Erythroblast (primary cell): ENCODE results near the gene ATG7.
A peak's percentile ranks its signal among the peaks of the same experiment; 100 is the strongest.
"Not testable (repeated sequence)": the region's sequence is repeated elsewhere in the genome, so short reads cannot be mapped to it uniquely, and the experiment has no call there.

Source experiments
- DNase-seq, 2 experiments: peaks; one replicate each; lab custom pipeline; 2025; lab: John Stamatoyannopoulos, UW
- GATA1 ChIP-seq: IDR thresholded peaks from 2 replicates; pipeline ENCODE4 v1.6.1; 2011; ENCODE audit warnings: low read depth, mild to moderate bottlenecking, control low read depth, low read length, moderate library complexity
- POLR2A ChIP-seq: IDR thresholded peaks from 2 replicates; pipeline ENCODE4 v1.6.1; 2011; ENCODE audit warnings: mild to moderate bottlenecking, low read length

Gene ATG7

DNA sequence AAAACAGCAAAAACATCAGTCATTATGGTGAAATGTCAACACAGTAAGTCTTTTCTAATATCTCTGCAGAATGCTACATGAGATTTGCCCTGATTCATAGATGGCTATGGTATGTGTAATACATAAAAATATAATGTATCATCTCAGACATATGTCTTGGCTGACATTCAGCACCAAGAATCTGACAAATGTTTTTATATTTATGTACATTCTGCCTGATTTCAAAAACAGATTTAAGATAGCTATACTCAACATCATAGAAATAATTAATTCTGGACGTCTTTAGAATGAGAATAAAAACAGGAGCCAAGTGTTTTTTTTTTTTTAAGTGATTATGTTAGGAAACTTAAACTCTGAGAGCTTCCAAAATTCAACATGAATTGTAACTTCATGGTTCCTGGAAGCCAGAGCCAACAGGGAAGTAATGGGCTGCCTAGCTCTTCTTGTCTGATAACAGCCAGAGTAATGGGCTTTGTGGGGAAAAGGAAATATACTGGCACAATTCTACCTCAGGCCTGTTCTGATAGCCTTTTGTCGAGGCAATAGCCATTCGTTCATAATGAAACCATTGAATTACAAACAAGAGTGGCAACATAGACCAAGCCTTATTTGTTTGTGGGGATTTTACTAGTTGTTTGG lies 187.1 kb downstream of the ATG7 start:
- TF ChIP-seq POLR2A: no peak
- TF ChIP-seq GATA1: no peak
- no peak for DNase-seq

DNA sequence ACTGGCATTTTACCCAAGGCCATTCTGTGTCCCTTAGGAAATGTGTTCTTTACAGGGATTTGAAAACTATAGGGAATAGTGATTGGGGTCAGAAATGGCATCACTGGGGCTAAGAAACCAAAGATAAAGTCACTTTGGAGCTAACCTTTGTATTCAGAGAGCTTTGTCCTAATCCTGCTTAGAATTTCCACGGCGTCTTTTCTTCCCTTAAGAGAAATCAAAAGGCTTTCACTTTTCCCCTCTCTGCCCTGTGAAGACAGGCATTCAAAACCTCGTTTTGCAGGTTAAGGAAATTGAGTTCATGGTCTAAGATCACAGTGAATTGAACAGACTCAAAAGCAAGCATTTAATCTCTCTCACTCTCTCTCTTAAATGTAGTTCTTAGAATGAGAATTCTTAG lies 189.0 kb downstream of the ATG7 start:
- TF ChIP-seq POLR2A: no peak
- no peak for TF ChIP-seq GATA1
- DNase-seq: no peak

DNA sequence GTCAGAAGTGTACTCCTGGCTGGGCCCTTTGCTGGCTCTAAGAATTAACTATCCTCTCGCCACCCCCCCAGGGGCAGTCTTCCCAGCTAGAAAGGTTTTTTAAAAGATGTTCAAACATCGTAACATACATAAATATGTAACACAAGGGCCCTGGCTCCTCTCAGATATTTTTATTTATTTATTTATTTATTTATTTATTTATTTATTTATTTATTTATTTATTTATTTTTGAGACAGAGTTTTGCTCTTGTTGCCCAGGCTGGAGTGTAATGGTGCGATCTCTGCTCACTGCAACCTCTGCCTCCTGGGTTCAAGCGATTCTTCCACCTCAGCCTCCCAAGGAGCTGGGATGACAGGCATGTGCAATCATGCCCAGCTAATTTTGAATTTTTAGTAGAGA lies 190.5 kb downstream of the ATG7 start:
- not testable (repeated sequence) for DNase-seq

DNA sequence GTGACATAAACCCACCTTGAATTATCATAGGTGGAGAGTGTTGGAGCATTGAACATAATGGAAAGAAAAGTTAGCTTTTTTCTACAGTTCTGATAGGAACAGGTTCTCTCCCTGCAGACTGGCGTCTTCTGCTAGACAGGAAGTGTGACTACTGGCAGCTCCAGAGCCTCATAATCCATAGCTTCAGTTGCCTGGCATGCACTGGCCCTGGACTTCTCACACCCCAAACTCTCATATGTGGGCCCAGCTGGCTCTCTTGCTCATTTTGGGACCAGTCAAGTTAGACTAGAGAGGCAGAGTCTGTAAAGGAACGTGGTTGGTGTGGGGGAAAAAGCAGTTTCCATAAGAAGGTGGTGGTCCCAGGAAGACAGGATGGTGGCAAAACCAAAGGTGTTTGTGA lies 191.4 kb downstream of the ATG7 start:
- no peak for TF ChIP-seq GATA1
- TF ChIP-seq POLR2A: no peak
- no peak for DNase-seq

DNA sequence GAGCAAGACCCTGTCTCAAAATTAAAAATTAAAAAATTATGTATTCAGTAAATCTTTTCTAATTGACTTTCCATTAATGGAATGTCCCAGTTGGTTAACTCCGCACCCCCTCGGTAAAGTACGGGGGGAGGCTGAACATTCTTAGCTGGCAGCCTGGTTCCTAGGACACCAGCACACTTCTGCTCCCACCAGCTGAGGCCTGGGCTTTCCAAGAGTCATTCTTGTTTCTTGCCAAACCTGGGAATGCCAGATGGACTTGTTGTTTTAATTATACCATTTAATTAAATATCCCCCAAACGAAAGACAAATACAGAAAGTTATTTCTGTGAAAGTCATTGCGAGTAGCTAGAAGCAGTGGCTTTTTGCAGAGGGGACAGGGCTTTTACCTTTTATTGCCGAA lies 192.2 kb downstream of the ATG7 start:
- no peak for DNase-seq
- no peak for TF ChIP-seq GATA1
- TF ChIP-seq POLR2A: no peak

DNA sequence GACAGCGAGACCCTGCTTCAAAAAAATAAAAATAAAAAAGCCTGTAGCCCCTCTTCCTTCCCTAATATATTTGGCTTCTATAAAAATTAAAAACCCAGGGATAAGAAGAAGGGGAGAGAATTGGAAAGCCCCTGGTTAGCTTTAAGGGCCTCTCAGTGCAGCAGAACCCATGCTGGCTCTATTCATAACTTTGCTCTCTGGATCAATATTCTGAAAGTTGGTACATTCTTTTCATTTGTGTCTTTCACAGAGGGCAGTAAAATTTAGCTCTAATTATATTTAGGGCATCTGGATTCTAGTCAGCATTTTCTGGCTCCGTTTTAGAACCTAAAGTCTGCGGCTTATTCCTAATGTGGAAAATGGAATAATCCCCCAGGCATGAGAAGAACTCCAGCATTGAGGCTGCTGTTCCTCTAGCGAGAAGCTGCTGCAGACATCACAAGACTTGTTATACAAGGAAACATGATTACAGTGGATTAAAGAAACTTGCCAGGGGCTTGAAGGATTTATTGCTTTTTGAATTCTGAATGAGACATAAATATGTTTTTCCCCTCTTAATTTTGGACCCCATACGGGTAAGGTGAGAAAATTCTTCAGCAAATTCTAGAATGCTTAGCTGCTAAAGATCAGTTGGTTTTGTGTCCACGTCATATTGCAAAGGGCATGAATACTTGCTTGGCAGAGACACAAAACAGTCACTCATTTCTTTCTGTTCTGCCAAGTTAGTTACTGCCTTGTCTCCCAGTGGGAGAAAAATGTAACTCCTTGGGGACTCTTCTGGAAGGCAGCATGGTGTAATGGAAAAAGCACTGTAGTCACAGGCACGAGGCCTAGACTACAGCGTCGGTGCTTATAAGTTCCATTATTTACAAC lies 193.8 kb downstream of the ATG7 start:
- TF ChIP-seq GATA1 (no peak), POLR2A (no peak)
- DNase-seq: no peak

DNA sequence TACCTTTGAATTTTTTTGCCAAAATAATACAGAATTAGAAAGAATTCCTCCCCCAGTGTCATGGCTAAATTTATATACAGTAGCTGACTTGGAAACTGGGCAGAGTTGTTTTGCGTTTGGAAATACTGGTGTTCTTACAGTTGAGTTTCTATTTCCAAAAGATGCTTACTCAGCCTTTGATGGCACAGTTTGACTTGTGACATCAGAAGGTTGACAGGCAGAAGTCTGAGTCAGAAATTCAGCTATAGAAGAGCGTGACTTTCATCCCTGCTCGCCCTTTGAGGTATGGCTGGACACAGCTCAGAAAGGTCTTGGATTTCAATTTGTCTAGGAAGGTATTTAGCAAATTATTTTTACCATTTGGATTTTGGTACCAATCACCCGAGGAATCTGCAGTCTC lies 195.7 kb downstream of the ATG7 start:
- no peak for TF ChIP-seq GATA1
- no peak for TF ChIP-seq POLR2A
- DNase-seq: peak; percentile 12 to 68

DNA sequence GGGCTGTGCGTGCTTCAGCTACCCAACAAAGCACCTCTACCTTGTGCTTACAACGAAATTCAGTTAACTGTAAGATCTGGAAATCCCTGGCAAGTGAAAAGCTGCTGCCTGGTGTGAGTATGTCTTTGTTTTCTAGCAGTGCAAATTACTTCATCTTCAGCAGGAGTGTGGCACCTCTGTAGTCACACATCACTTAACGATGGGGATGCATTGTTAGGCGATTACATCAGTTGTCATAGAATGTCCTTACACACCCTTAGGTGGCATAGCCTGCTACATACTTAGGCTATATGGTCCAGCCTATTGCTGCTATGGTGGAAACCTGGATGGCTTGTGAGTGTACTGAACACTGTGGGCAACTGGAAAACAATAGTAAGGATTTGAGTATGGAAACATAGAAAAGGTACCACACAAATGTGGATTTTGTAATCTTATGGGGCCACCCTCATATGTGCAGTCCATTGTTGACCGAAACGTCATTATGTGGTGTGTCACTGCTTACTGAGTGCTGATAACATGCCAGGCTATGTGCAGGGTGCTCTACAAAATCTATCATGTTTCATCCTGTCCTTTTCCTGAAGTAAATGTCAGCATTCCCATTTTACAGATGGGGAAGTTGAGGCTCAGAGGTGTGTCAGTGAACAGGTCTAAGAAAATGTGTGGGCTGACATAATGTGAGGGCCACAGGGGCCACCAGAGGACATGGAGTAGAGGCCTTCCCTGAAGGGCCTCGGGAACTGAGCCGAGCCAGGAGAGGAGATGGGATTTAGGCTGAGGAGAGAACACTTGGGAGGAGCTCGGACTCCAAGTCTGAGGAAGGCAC lies 198.0 kb downstream of the ATG7 start:
- DNase-seq: no peak
- TF ChIP-seq POLR2A (no peak), GATA1 (no peak)

DNA sequence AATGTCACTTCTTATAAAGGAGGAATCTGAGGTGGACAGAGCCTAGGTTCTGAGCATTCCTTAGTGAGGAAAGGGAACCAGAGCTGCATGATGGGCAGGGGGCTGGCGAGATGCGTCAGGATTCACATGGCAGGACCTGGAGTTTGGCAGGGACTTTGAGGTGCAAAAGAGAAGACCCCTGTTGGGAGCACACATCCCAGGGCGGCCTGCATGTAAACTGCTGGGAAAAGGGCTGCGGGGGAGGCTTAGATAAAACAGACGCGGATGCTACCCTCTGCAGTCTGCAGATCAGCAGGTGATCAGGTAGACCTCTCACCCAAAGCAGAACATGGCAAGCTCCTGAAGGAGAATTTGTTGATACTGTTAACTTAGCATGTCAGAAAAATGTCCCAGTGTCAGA lies 203.1 kb downstream of the ATG7 start:
- DNase-seq: no peak

DNA sequence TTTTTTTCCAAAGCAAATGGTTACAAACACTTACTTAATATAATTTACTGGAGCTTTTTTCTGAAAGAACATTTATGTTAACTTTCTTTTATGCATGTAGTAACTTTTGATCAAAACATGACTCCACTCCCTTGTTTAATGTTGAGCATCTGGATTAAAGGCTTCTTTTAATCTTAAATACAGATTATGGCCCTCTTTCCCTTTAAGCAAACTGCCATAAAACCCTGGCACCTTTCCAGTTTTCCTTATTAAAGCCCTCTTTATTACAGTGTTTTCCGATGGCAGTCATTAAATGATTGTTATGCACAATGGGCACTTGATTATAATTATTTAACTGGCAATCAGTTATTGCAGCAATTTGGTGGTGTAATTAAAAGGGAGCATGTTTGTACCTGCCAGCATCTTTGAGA lies 204.5 kb downstream of the ATG7 start:
- TF ChIP-seq GATA1 (no peak), POLR2A (no peak)
- DNase-seq: no peak

More for the DNA sequence above, 203.1 kb downstream of the ATG7 start:
- TF ChIP-seq POLR2A (no peak), GATA1 (no peak)

DNA sequence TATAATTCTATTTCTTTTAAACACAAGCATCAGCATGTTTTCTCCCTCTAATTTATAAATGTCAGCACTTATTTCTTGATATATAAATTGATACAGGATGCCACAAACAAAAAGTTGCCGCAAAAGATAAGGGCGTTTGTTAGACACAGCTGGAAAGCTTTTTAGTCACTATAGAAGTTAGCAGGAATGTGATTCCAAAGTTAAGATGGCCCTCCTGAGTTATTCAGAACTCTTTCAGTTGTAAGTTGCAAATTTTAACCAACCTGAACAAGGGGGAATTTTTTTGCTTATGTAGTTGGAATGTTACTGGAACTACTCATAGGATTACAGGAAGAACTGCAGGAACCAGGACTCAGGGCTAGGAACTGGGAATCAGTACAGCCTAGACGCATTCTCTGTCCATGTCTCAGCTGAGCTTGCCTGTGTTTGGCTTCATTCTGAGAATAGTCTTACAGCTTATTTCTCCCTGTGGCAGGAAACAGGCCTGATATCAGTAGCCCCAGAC lies 205.3 kb downstream of the ATG7 start:
- no peak for TF ChIP-seq GATA1
- TF ChIP-seq POLR2A: no peak
- no peak for DNase-seq

DNA sequence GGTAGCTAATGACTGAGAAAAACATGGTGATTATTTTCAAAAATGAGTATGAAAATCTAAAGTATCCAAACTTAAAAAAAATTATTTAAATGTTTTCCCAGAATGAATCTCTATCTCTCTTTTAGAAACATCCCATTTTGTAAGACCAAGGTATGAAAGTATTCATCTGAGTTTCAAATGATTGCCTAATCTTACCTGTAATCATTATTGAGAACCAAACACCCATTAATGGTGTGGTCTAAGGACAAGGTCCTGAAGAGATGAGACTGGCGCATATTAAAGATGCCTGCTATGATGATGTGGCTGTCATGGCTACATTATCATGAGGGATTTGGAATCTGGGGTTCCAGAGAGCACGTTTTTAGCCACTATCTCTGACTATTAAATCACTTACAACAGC lies 206.0 kb downstream of the ATG7 start:
- DNase-seq: no peak
- TF ChIP-seq POLR2A: no peak
- TF ChIP-seq GATA1: no peak

DNA sequence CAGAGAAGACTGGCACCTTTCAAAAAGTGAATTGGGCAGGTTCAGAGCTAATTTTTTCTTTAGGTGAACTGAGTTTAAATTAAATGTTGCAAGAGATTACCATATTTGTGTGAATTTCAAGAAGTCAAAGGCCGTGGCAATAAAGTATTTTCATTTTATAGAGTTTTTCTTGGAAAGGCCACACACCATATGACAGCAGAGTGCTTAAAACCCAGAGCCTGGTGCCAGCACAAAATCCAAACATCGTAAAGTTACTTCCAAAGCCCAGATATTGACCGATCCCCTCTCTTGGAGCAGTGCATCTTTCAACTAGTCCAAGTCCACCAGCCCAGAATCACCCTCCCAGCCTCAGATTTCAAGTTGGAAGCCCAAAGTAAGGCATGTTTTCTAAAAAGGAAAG lies 207.0 kb downstream of the ATG7 start:
- TF ChIP-seq GATA1: no peak
- no peak for TF ChIP-seq POLR2A
- no peak for DNase-seq

DNA sequence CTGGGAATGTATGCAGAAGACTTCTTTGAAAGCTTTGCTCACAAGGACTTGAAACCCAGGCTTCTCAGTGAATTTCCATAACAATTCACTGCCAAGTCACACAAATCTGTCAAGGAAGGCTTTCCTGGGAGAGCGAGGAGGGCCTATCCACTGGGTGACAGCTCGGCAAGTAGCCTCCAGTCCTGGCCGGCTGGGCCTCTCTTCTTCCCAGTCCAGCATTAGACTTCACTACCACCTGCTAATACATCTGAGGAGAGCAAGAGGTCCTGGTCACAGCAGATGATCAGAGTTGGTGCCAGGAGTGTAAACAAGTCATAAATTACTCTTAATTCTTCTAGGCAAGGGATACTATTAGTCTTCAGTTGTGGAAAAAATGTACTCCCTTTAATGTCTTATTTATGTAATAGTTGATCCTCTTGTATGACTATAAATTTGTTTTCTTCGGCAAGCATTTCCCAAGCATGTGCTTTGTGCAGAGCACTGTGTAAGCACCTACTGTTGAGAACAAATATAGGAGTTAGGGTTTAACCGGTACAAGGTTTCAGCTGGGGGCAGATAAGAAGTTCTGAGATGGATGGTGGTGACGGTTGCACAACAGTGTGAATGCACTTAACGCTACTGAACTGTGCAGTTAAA lies 208.6 kb downstream of the ATG7 start:
- TF ChIP-seq GATA1 (no peak), POLR2A (no peak)
- no peak for DNase-seq
